ENCODE measurements around the gene FERMT3. TPM values are rescaled to one million over a fixed set of nuclear protein-coding genes. Genes with fewer than 3 reads are reported as not detected.

FERMT3 gene
- total and polyA plus RNA-seq, 2 of the 13 experiments (the other 11 are each of a cell fraction or from before 2014, with no cell fraction given) = 0.29 TPM; not detected in 1

GRCh38 chr11:64250415-64251015 lies 44.0 kb downstream of the FERMT3 start:
- Histone ChIP-seq H3K4me2 (ENCODE audit: low read depth, low read length) (peak overlapping the region; percentile 100), H3K9ac (ENCODE audit: insufficient read depth, low read depth, low read length) (peak overlapping the region; percentile 55; the same call in 1 of the 2 replicates), H3K4me1 (ENCODE audit: insufficient read depth, low read length) (peaks cover 51% of the 10 kb centered on the region), H3K27me3 (ENCODE audit: control insufficient read depth in 1 of 2, insufficient read depth in 2 of 2, low read length in 2 of 2) (no peaks in the 10 kb centered on the region; a peak in 1 of 5 replicates), H3K79me2 (ENCODE audit: insufficient read depth, low read length) (peaks cover 17% of the 10 kb centered on the region), H2AFZ (ENCODE audit: low read length) (no peak overlapping the region), H3K9me3 (ENCODE audit: low read length) (no peaks in the 10 kb centered on the region), H3K36me3 (replicated peaks in 1 of 2; ENCODE audit: control insufficient read depth in 1 of 2, insufficient read depth in 2 of 2, low read length in 2 of 2) (0 out of 5 replicates have a peak, but pooled peaks cover under 1 to 1% of the 10 kb centered on the region in 2 experiments), H4K20me1 (ENCODE audit: insufficient read depth, low read length) (no peaks in the 10 kb centered on the region), H3K4me3 (replicated peaks in 1 of 3; ENCODE audit: insufficient read depth in 1 of 3, low read depth in 2 of 3, low read length in 3 of 3) (peak overlapping the region; percentile 68 to 88 (median 83)), H3K27ac (ENCODE audit: extremely low read length, insufficient read depth, low read length) (no peak overlapping the region)
- intact Hi-C loops (cut with micrococcal nuclease; ENCODE audit: unreplicated experiment) (loop anchor here (2.0 kb wide), 2 partner anchors 18 to 60 kb away; no protein-coding TSS in a partner anchor), in situ Hi-C loops (cut with HindIII; ENCODE audit: extremely low pct_ligation_motif_present, low pct_unique_long_range_greater_than_20kb) (no loop called here)
- DNase-seq (ENCODE audit: low spot score) = no peak
- CTCF ChIA-PET (ENCODE audit: low intra/inter-chr PET ratio, low total read pairs) = no interaction called here
- ATAC-seq = peak; percentile 1; the same call in 2 of the 3 replicates
- BruUV-seq (replicated peaks) = no TSS peak
- no peak for FAIRE-seq
- WGBS (ENCODE audit: low lambda C conversion rate) = 37% methylated on average over 7 of the region's 13 CpGs
- POLR2A ChIA-PET = interaction anchor here (0.9 to 2.0 kb wide), 7 partner anchors 9 to 69 kb away, joined by 3 to 14 read pairs (median 5); partner anchors contain the start of genes FKBP2 and PRDX5
- TF ChIP-seq ZNF766 (CRISPR knock-in tag; IDR thresholded peaks at IDR 0.05; ENCODE audit: borderline replicate concordance) (no peak), ZNF281 (CRISPR knock-in tag; IDR thresholded peaks at IDR 0.05; ENCODE audit: borderline replicate concordance) (0 out of 2 replicates have a peak, but pooled peaks have one; percentile 32), ZBTB21 (CRISPR knock-in tag; IDR thresholded peaks at IDR 0.05) (no peak), NAIF1 (CRISPR knock-in tag; IDR thresholded peaks at IDR 0.05; ENCODE audit: borderline replicate concordance) (no peak), ZNF678 (CRISPR knock-in tag; IDR thresholded peaks at IDR 0.05) (no peak), ZBTB33 (CRISPR knock-in tag; IDR thresholded peaks at IDR 0.05) (no peak), GPBP1L1 (CRISPR knock-in tag; IDR thresholded peaks at IDR 0.05) (no peak), IRX3 (CRISPR knock-in tag; IDR thresholded peaks at IDR 0.05; ENCODE audit: borderline replicate concordance, low read depth) (no peak), ATF7-NPFF (CRISPR knock-in tag; IDR thresholded peaks at IDR 0.05; ENCODE audit: low read depth) (0 out of 2 replicates have a peak, but pooled peaks have one; percentile 44), ZNF607 (CRISPR knock-in tag; IDR thresholded peaks at IDR 0.05; ENCODE audit: borderline replicate concordance) (no peak), ATF5 (CRISPR knock-in tag; IDR thresholded peaks at IDR 0.05; ENCODE audit: low read depth) (no peak), ZNF569 (CRISPR knock-in tag; IDR thresholded peaks at IDR 0.05; ENCODE audit: borderline replicate concordance) (no peak), SMAD3 (CRISPR knock-in tag; IDR thresholded peaks at IDR 0.05) (no peak), ZNF501 (CRISPR knock-in tag; IDR thresholded peaks at IDR 0.05) (0 out of 2 replicates have a peak, but pooled peaks have one; percentile 29)
